ENCODE results near the gene CAMSAP3. TPM values are rescaled to one million over a fixed set of nuclear protein-coding genes. Genes with fewer than 3 reads are reported as not detected.

CAMSAP3 gene
- total RNA-seq, 1 experiment from 2014 or later = 6.7 TPM

DNA sequence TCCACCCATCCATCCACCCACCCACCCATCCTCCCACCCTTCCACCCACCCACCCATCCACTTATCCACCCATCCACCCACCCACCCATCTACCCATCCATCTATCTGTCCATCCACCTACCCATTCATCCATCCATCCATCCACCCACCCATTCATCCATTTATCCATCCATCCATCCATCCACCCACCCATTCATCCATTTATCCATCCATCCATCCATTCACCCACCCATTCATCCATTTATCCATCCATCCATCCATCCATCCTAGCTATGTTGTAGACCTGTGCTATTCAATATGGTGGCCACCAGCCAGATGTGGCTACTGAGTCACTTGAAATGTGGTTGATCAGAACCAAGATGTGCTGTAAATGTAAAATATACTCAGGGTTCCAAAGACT lies 5.1 kb downstream of the CAMSAP3 start:
- no peaks in the 10 kb centered on the region for H3K27me3 Mint-ChIP-seq (ENCODE audit: insufficient read depth, unreplicated experiment)
- CTCF ChIA-PET = no interaction called here
- H3K9me3 Mint-ChIP-seq (ENCODE audit: unreplicated experiment) = peaks cover 5% of the 10 kb centered on the region
- H3K4me3 Mint-ChIP-seq (ENCODE audit: unreplicated experiment) = no peak overlapping the region
- TF ChIP-seq, protein P1, sequence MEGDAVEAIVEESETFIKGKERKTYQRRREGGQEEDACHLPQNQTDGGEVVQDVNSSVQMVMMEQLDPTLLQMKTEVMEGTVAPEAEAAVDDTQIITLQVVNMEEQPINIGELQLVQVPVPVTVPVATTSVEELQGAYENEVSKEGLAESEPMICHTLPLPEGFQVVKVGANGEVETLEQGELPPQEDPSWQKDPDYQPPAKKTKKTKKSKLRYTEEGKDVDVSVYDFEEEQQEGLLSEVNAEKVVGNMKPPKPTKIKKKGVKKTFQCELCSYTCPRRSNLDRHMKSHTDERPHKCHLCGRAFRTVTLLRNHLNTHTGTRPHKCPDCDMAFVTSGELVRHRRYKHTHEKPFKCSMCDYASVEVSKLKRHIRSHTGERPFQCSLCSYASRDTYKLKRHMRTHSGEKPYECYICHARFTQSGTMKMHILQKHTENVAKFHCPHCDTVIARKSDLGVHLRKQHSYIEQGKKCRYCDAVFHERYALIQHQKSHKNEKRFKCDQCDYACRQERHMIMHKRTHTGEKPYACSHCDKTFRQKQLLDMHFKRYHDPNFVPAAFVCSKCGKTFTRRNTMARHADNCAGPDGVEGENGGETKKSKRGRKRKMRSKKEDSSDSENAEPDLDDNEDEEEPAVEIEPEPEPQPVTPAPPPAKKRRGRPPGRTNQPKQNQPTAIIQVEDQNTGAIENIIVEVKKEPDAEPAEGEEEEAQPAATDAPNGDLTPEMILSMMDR (IDR thresholded peaks at IDR 0.05; ENCODE audit: unreplicated experiment) = no peak
- no TSS peak for BruUV-seq (replicated peaks)
- H3K4me1 Mint-ChIP-seq (ENCODE audit: insufficient read depth, unreplicated experiment) = no peaks in the 10 kb centered on the region
- no peak overlapping the region for H3K27ac Mint-ChIP-seq (ENCODE audit: low read depth, unreplicated experiment)
- POLR2A ChIA-PET = no interaction called here
- intact Hi-C loops (cut with micrococcal nuclease) = no loop called here
- DNase-seq (ENCODE audit: unreplicated experiment) = no peak
- H3K36me3 Mint-ChIP-seq (ENCODE audit: insufficient read depth, unreplicated experiment) = no peaks in the 10 kb centered on the region

DNA sequence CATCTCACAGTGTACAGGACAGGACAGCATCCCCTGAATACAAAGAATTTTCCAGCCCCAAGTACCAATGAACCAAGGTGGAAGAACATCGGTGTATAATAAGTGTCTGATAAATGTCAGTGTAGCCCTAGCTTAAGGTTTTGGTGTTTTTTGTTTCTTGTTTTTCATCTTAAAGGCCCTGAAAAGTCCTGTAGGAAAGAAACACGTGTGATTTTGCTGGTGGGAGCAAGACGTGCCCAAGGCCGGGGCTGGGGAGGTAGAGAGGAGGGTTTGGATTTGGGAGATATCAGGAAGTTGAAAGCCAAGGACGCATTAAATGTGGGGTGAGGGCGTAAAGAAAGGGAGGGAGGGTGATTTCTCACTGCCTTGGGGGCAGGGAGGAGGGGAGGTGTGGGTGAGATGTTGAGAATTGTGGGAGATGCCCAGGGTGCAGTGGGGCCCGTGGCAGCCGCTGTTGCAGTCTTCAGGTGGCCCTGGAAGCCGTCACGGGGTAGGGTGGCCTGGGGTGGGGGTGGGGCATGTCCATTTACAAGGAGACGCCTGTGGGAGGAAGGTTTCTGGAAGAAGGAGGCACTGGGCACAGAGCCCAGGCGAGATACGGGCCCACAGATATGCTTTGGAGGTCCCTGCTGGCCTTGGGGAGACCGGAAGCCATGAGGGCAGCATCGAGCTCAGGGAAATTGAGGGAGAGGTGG lies 6.7 kb downstream of the CAMSAP3 start:
- Mint-ChIP-seq H3K36me3 (ENCODE audit: insufficient read depth, unreplicated experiment) (no peaks in the 10 kb centered on the region), H3K27me3 (ENCODE audit: insufficient read depth, unreplicated experiment) (no peaks in the 10 kb centered on the region), H3K4me3 (ENCODE audit: unreplicated experiment) (no peak overlapping the region), H3K9me3 (ENCODE audit: unreplicated experiment) (peaks cover 7% of the 10 kb centered on the region), H3K4me1 (ENCODE audit: insufficient read depth, unreplicated experiment) (no peaks in the 10 kb centered on the region), H3K27ac (ENCODE audit: low read depth, unreplicated experiment) (no peak overlapping the region)
- TF ChIP-seq, protein P1 (IDR thresholded peaks at IDR 0.05; ENCODE audit: unreplicated experiment) = no peak
- CTCF ChIA-PET = interaction anchor here (0.6 kb wide), 1 partner anchor 342 kb away, joined by 3 read pairs; no protein-coding TSS in a partner anchor
- intact Hi-C loops (cut with micrococcal nuclease) = no loop called here
- no peak for DNase-seq (ENCODE audit: unreplicated experiment)
- no TSS peak for BruUV-seq (replicated peaks)
- POLR2A ChIA-PET = interaction anchor here (0.7 kb wide), 1 partner anchor 16 kb away, joined by 3 read pairs; no protein-coding TSS in a partner anchor

DNA sequence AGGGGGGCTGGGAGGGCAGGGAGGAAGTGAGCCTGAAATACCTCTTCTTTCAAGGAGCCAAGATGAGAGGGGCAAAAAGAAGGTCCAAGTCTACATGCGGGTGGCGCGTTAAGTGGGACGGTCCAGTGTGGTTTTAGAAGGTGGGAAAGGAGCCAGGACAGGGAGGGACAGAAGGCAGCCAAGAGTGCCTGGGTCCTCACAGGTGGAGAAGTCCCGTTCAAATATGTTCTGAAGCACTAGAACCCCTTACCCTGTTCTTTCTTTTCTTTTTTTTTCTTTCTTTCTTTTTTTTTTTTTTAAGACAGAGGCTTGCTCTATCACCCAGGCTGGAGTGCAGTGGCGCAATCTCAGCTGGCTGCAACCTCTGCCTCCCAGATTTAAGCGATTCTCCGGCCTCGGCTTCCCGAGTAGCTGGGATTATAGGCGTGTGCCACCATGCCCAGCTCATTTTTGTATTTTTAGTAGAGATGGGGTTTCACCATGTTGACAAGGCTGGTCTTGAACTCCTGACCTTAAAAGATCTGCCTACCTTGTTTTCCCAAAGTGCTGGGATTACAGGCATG lies 7.4 kb downstream of the CAMSAP3 start:
- no TSS peak for BruUV-seq (replicated peaks)
- ChIA-PET POLR2A (interaction anchor here (0.7 kb wide), 1 partner anchor 15 kb away, joined by 3 read pairs; no protein-coding TSS in a partner anchor), CTCF (no interaction called here)
- intact Hi-C loops (cut with micrococcal nuclease) = no loop called here
- DNase-seq (ENCODE audit: unreplicated experiment) = no peak
- Mint-ChIP-seq H3K9me3 (ENCODE audit: unreplicated experiment) (peaks cover 7% of the 10 kb centered on the region), H3K36me3 (ENCODE audit: insufficient read depth, unreplicated experiment) (peaks cover 4% of the 10 kb centered on the region), H3K4me3 (ENCODE audit: unreplicated experiment) (no peak overlapping the region), H3K27ac (ENCODE audit: low read depth, unreplicated experiment) (no peak overlapping the region), H3K4me1 (ENCODE audit: insufficient read depth, unreplicated experiment) (no peaks in the 10 kb centered on the region), H3K27me3 (ENCODE audit: insufficient read depth, unreplicated experiment) (no peaks in the 10 kb centered on the region)
- TF ChIP-seq, protein P1 (IDR thresholded peaks at IDR 0.05; ENCODE audit: unreplicated experiment) = no peak

DNA sequence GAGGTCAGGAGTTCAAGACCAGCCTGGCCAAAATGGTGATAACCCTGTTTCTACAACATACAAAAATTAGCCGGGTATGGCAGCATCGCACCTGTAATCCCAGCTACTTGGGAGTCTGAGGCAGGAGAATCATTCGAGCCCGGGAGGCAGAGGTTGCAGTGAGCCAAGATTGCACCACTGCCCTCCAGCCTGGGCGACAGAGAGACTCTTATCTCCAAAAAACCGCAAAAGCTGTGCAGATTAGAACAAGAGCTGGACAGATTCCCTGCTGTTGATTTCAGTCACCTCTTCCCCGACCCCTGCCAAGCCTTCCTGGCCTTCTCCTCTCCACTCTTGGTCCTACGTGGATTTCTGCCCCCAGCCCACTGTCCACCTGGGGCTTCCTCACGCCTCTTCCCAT lies 8.3 kb downstream of the CAMSAP3 start:
- Mint-ChIP-seq H3K27ac (ENCODE audit: low read depth, unreplicated experiment) (no peak overlapping the region), H3K9me3 (ENCODE audit: unreplicated experiment) (peaks cover 7% of the 10 kb centered on the region), H3K36me3 (ENCODE audit: insufficient read depth, unreplicated experiment) (peaks cover 8% of the 10 kb centered on the region), H3K4me1 (ENCODE audit: insufficient read depth, unreplicated experiment) (no peaks in the 10 kb centered on the region), H3K27me3 (ENCODE audit: insufficient read depth, unreplicated experiment) (no peaks in the 10 kb centered on the region), H3K4me3 (ENCODE audit: unreplicated experiment) (no peak overlapping the region)
- TF ChIP-seq, protein P1 (IDR thresholded peaks at IDR 0.05; ENCODE audit: unreplicated experiment) = no peak
- POLR2A ChIA-PET = interaction anchor here (0.6 kb wide), 1 partner anchor 280 kb away, joined by 3 read pairs; no protein-coding TSS in a partner anchor
- intact Hi-C loops (cut with micrococcal nuclease) = no loop called here
- no peak for DNase-seq (ENCODE audit: unreplicated experiment)
- BruUV-seq (replicated peaks) = no TSS peak
- CTCF ChIA-PET = interaction anchor here (0.6 to 2.2 kb wide), 2 partner anchors 36 to 46 kb away, joined by 3 to 7 read pairs; no protein-coding TSS in a partner anchor
